HG03280 (cell line): ENCODE measurements around the gene ZDHHC4.

Source experiments
- ATAC-seq: cut with Tn5 transposase; IDR thresholded peaks from one replicate; pipeline ENCODE4 v1.9.1; 2021; ENCODE audit warnings: mild to moderate bottlenecking, moderate library complexity; ENCODE audit not compliant: unreplicated experiment

Gene ZDHHC4

DNA sequence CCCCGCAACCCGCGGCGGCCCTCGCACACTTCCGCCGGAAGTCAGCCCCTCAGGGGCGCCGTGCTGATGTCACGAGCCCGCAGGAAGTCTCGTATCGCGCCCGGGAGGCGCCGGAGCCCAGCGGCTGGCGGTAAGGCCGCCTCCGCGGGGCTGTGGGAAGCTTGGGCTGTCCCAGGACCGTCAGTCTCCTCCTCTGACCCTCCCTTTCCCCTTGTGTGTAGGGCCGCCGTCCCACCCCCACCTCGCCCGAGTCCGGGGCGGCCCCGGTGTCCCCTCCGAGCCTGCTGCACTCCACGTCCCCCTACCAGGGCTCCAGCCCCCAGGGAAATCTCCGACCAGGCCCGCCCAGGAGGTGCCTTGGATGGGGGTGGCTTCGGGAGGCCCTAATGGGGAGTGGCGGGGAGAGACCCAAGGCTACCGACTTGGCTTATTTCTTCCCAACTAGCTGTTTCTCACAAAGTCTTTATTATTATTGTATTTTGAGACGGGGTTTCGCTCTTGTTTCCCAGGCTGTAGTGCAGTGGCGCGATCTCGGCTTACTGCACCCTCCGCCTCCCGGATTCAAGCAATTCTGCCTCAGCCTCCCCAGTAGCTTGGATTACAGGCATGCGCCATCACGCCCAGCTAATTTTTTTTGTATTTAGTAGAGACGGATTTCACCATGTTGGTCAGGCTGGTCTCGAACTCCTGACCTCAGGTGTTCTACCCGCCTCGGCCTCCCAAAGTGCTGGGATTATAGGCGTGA lies at the start of gene ZDHHC4:
Gene ZDHHC4, plus strand, starts transcription at position 86 of the 745 bp plus-strand sequence. CDS start 3,108 bp downstream, outside the sequence.
- ATAC-seq = peak; percentile 97

DNA sequence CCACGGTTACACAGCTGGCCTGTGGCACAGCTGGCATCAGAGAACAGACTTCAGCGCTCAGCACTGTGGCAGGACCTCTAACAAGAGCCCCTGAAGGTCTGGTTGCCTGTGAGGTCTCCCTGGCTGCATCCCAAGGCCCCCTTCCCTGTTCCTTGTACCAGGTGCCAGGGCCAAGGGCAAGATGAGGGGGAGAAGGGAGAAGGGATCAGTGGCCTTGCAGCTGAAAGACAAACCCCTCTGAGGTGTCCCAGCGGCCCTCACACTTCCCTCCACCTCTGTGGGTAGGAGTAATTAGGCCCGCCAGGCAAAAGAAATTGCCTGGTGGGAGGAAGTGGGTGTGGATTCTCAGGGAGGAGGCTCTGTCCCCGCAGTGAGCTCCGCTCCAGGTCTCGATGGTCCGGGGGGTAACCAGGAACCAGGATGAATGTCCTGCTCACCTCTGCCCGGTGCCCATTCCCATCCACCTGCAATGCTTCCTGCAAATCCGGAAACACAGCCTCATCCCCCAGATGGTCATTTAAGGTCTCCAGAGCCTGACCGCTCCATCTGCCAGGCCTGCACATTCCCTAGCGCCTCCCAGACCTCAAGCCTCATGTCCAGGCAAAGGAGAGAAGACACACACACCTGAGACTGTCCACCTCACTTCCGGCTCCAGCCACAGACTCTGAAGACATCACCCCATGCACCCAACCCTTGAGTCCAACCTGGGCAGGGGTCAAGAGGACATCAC lies 48.7 kb upstream of the ZDHHC4 start:
- no peak for ATAC-seq

DNA sequence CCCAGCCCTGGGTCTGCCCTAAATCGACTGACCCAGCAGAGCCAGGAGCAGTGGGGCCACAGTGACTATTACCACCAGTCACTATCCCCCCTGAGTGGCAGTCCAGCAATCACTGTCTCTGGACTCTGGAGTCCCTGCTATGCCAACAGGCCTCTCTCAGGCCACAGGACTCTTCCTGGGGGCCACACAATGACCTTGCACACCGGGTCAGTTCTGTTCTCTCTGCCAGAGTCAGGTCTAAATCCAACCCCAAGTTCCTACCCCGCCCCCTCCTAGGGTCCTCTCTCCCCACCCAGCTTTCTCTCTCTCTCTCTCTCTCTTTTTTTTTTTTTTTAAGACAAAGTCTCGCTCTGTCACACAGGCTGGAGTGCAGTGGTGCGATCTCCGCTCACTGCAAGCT lies 47.6 kb upstream of the ZDHHC4 start:
- ATAC-seq = no peak

DNA sequence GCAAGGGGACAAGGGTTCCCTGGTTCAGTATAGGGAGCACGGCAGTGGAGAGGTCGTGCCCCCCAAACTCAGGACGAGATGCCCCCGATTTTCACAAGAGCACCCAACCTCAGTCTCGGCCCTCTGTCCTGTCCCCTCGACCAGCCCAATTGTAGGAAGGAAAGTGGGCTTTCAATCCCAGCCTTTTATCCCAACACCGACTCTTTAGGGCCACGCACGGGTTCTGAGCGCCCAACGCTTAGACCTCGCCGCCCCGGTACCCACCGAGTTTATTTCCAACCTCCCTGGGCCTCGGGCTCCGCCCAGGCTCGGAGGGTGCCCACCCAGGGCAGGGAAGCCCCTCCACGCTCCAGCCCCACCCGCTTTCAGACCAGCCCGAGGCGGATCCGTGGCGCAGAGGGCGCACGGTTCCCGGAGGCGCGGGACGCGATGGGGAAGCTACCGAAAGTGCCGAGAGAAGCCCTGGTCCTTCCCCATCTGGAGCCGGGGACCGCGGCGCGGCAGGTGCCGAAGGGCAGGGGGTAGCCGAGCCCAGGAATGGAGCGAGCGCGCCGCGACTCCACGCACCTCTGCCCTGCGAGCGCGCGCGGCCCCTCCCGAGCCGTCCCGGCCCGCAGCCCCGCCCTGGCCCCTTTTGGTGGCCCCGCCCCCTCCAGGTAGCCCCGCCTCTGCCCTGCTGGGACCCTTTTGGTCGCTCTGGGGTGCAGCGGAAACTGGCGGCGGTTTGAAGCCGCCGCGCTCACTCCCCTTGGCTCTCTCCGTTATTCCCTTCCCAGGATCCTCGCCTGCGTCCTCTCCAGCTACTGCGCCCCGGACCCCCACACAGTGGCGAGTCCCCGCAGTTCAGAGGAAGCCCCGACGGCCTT lies 46.4 kb upstream of the ZDHHC4 start:
- peak; percentile 56 for ATAC-seq

DNA sequence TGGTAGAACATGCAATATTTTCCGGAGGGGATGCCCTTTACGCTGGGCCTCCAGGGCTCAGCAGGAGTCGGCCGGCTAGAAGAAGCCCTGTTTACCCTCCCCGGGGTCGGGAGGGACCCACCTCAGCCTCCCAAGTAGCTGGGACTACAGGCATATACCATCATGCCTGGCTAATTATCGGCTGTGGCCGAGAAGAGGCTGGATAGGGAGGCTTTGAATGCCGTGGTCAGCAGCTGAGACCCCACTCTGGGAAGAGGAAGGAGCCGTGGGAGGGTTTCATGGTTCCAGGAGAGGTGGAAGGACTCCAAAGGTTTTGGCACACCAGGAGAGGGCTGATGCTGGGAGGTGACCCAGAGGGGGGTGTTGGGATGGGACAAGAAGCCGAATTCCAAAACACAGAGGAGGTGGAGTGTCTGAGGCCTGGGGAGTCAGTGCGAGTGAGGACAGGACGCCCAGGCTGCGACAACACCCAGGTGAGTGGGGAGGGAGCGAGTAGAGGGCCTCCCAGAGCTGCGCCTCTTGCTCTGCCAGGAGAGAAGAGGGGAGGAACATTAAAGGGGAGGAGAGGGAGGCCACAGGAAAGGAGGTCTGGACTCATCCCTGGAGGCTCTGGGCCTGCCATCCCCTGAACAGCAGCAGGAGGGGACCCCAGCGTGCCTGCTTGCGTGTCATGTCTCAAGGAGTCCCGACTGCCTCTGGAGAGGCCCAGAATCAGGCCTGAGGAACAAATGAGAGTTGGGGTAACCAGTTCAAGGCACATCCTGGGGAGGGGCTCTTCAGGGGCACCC lies 45.6 kb upstream of the ZDHHC4 start:
- no peak for ATAC-seq

DNA sequence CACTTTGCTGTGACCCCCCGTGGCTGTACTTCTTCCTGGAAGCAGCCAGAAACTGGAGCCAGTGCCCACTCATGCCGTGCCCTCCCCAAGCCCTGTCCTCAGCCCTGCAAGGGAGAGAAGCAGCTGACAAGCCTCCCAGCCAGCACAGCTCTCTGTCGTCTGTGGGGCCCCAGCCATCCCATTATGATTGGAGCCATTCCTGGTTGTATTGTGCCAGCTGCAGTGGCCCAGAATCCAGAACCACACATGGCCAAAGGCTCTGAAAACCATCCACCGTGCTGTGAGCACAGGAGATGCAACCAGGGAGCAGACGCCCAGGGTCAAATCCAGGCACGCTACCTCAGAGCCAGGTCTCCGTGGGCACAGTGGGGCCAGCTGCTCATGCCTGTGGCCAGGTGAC lies 44.7 kb upstream of the ZDHHC4 start:
- ATAC-seq = no peak

DNA sequence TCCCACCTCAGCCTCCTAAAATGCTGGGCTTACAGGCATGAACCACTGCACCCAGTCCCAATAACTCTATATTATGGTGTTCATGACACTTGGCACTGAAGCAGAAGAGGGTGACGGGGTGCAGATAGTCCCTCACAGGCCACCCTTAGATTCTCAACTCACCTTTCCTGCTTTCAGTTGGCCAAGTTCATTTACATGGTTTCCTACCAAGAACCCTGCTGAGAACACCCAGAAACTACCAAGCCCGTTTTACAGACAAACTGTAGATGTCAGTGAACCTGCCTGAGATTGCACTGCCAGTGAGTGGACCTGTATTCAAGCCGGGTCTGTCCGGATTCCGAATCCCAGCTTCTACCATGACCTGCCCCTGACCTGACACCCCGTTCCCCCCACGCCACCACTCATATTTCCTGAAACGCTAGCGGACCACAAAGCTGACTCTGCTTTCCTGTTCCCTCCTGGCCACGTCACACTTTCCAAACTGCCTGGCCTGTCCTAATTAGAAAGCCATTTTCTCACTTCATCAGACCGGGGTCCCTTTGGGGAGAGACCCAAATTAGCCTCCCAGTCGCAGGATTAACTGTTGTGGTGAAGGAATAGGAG lies 43.3 kb upstream of the ZDHHC4 start:
- ATAC-seq = no peak

DNA sequence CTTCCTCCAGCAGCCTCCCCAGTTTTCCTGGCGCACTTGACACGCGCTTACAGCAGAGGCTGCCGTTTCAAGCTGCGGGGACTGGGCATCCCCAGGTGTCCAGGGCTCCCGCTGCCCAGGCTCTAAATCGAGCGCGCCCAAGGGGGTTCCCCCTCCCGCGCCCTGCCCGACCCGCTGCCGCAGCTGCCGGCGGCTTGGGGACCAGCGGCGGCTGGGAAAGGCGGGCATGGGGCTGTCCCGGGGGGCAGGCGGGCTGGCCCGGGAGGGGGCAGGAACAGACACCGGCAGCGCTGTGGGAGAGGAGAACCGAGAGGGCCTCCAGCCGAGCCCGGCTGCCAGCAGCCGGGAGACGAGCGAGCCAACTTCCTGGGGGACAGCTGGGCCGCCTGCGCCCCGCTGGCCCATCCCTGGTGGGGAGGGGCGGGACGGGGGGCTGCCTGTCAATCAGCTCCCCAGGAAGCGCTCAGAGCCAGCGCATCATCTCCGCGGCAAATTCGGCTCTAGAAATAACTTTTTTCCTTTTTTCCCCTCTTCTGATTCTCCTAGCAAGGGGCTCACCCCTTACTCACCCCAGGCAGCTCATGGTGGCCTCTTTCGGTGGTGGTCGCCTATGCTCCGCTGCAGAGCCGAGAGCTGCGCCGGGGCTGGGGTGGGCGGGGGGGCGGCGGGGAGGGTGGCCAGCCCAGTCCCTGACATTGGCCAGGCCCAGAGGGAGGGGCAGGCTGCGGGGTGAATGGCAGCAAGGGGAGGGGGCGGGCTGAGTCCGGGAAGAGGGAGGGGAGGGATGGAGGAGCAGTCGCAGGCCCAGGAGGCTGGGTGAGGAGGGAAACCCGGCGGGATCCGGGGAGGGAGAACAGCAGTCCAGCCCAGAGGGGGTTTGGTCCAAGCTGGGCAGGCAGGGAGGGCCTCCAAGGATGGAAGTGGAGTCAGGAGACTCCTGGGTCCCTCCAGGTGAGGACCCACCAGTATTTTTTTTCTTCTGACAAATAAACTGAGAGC lies 40.7 kb upstream of the ZDHHC4 start:
- ATAC-seq = no peak

DNA sequence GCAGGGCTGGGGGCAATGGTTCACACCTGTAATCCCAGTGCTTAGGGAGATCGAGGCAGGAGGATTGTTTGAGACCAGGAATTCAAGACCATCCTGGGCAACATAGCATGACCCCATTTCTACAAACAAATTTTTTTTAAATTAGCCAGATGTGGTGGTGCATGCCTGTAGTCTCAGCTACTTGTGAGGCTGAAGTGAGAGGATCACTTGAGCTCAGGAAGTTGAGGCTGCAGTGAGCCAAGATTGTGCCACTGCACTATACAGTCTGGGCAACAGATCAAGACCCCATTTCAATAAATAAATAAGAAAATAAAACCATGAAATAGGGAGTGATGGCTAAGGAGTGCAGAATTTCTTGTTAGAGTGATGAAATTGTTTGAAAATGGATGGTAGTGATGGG lies 34.9 kb upstream of the ZDHHC4 start:
- ATAC-seq = no peak

DNA sequence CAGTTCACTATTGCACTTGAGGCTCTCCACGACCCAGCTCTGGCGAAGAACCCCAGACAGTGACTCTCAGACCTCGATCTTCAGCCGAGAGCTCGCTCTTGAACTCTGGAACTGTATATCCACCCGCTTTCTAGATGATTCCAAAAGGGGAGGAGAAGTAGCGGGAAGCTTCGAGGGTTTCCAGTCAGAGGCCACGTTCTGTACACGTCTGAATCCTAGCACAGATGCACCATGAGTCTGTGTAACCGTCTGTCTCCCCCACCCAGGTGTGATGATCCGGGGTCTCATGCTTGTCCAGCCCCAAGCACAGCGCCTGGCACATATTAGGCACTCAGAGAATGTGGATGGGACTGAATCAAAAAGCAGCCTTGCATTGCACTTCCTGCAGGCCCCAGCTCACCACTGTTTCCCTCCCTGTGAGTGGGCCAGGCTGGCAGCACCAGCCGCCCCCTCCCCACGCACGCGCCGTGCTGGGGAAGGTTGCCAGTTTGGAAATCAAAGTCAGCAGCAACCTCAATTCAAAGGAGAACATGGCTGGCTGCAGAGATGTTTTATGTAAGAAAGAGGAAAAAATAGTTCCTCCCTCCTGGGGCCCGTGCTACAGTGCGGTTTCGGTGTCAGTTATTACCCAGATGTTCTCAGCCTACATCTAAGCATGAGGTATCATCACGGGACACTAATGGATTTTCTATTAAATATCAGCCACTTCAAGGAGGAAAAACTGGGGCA lies 31.7 kb upstream of the ZDHHC4 start:
- no peak for ATAC-seq

DNA sequence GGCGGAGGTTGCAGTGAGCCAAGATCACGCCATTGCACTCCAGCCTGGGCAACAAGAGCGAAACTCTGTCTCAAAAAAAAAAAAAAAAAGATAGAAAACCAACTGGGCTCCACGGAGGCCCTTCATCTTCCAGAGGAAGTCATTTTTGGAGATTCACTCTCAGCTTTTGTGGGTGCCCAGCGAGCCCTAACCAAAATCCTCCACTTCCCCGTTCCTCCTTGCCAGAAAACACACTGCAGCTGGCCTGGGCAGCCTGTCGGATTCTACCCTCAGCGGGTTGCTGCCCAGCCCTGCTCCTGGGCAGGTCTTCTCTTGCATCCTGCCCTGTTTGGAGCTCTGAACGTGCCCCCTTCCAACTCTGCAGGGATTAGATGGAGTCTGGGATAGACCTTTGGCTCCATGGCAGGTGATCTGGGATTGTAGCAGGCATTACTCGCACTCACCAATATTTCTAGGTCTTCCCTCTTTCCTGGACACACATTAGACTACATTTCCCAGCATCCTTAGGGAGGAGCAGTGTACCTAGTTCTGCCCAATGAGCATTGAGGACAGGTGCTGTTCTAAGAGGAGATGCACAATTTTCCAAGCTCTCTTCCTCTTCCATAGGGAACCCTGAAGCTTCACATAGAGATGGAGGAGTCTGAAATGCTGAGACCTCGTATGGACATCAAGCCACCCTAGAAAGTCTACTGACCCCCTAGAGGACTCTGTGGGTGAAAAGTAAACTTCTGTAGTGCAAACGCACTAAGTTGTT lies 30.6 kb upstream of the ZDHHC4 start:
- ATAC-seq = no peak

DNA sequence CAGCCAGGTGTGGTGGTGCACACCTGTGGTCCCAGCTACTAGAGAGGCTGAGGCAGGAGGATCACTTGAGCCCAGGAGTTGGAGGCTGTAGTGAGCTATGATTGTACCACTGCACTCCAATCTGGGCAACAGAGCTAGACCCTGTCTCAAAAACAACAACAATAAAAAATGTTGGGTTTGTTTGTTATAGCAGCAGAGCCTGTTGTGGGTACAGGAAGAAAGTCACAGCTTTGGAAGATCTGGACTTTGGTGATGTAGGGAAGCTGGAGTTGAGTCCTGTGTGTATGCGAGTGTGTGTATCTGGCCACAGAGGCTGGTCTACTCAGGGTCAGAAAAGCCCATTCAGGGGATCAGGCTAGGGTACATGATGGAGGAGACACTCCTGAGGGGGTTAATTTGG lies 29.9 kb upstream of the ZDHHC4 start:
- no peak for ATAC-seq

DNA sequence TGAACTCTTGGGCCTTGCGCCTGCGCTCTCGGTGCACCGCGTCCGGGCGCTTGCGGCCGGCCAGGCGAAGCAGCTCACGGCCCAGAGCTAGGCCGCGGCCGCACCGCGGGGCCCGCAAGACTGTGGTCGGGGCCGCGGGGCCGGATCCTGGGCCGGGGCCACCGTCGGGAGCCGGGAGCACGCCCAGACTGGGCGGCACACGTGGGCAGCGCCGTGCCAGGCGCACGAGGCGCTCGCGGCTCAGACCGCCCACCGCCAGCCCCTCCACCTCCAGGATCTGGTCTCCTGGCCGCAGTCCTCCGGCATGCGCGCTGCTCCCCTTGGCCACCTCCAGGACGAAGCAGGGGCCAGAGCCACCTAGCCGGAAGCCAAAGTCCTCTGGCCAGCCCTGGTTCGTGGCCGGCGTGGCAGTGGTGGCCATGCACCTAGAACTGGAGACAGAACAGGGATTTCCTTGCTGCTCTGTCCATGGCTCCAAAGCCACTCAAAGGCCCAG lies 26.2 kb upstream of the ZDHHC4 start, which contains the start of gene GRID2IP:
Gene GRID2IP, minus strand, starts transcription at position 446 of the 496 bp plus-strand sequence. Its CDS starts 25 bp downstream, at position 421.
- ATAC-seq = no peak

DNA sequence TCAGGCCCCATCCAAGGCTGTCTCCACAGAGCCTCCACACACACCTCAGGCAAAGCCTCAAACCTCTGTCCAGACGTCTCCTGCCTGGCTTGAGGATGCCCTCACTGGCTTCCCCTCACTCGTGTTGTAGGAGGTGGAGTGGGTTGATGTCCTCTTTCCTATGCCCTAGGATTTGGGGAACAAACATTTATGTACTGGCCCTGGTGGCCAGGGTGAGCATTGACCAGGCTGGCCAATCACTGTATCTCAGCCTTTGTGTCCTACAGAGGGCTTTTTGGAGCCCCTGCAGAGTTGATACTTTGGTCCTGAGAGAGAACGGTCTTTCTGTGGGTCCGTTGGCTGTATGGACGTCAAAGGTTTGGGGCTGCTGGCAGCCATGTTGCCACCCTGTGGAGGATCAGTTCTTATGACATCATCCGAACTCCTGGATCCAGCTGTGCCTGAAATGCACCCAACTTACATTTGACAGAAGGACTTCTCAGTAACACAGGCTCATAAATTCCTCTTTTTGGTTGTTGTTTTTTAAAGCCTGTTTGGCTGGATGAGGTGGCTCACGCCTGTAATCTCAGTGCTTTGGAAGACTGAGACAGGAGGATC lies 23.7 kb upstream of the ZDHHC4 start:
- no peak for ATAC-seq

DNA sequence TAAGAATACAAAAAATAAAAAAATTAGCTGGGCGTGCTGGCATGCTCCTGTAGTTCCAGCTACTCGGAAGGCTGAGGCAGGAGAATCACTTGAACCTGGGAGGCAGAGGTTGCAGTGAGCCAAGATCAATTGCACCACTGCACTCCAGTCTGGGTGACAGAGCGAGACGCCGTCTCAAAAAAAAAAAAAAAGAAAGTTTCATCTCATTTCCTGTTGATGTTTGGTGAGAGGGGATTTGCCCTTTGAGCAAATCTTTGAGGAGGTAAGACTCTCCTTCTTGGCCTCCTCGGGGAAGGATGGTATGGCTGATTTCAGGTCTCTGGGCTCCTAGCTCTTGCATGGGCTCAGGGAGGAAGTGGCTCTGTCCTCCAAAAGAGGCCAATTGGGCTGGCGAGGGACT lies 22.4 kb upstream of the ZDHHC4 start:
- ATAC-seq = no peak

DNA sequence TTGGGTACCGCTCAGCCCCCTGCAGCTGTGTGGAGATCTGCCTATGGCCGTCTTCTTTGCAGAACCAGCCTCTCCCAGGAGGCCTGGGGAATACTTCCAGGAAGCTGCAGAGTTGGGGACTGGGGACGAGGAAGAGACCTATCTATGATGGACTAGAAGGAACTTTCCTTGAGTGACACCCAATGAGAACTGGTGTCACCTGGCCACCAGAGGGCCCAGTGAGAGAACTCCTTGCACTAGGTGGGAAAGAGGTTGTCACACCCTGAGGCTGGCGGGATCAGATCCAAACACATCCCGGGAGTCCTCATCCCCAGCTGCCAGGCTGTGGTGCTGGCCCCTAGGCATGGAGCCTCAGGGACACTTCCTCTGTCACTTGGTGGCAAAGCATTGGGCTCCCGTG lies 21.1 kb upstream of the ZDHHC4 start:
- no peak for ATAC-seq

DNA sequence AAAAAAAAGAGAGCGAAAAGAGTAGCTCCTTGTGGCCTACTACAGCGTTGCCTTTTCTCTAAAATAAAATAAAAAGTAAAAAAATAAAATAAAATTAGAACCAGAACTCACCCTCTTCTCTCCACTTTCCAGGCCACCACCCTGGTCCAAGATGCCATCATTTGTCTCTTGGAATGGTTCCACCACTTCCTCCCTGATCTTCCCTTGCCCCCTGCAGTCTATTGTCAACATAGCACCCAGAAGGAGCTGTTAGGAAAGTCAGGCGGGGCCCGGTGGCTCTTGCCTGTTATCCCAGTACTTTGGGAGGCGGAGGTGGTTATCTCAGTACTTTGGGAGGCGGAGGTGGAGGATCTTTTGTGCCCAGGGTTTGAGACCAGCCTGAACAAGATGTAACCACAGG lies 18.4 kb upstream of the ZDHHC4 start:
- peak; percentile 51 for ATAC-seq
